ENCODE data around the gene APRT.
A peak's percentile ranks its signal among the peaks of the same experiment; 100 is the strongest.

The APRT gene

GRCh38 chr16:88767546-88768070 is 44.1 kb downstream of the APRT start:
- Histone ChIP-seq H3K4me1 (ENCODE audit: control insufficient read depth in 5 of 5, insufficient read depth in 5 of 5, low read length in 5 of 5) (peaks cover 15 to 90% (median 69%) of the 10 kb centered on the region in 5 donors), H3K4me3 (ENCODE audit: low read depth in 1 of 5, low read length in 5 of 5) (peak overlapping the region in 1 of 5 donors; percentile 36), H3K9ac (ENCODE audit: low read length in 5 of 5) (peak overlapping the region in 4 of 5 donors; percentile 6 to 66 (median 52)), H3K27ac (ENCODE audit: low read depth, low read length) (peak overlapping the region; percentile 77), H3K27me3 (ENCODE audit: control insufficient read depth in 5 of 5, insufficient read depth in 4 of 5, low read length in 5 of 5) (no peaks in the 10 kb centered on the region), H3K36me3 (ENCODE audit: control insufficient read depth in 5 of 5, insufficient read depth in 5 of 5, low read length in 5 of 5) (peaks cover 0 to 22% (median 15%) of the 10 kb centered on the region in 5 donors), H3K9me3 (ENCODE audit: control insufficient read depth in 5 of 5, low read length in 5 of 5) (no peaks in the 10 kb centered on the region)

GRCh38 chr16:88766975-88767374 is 44.8 kb downstream of the APRT start:
- Histone ChIP-seq H3K4me3 (ENCODE audit: low read depth in 1 of 5, low read length in 5 of 5) (no peak overlapping the region), H3K9ac (ENCODE audit: low read length in 5 of 5) (peak overlapping the region in 2 of 5 donors; percentile 6 to 62), H3K9me3 (ENCODE audit: control insufficient read depth in 5 of 5, low read length in 5 of 5) (no peaks in the 10 kb centered on the region), H3K36me3 (ENCODE audit: control insufficient read depth in 5 of 5, insufficient read depth in 5 of 5, low read length in 5 of 5) (peaks cover 0 to 25% (median 15%) of the 10 kb centered on the region in 5 donors), H3K27ac (ENCODE audit: low read depth, low read length) (peak overlapping the region; percentile 77), H3K4me1 (ENCODE audit: control insufficient read depth in 5 of 5, insufficient read depth in 5 of 5, low read length in 5 of 5) (peaks cover 13 to 90% (median 69%) of the 10 kb centered on the region in 5 donors), H3K27me3 (ENCODE audit: control insufficient read depth in 5 of 5, insufficient read depth in 4 of 5, low read length in 5 of 5) (no peaks in the 10 kb centered on the region)

GRCh38 chr16:88764913-88765349 is 46.8 kb downstream of the APRT start:
- Histone ChIP-seq H3K27ac (ENCODE audit: low read depth, low read length) (no peak overlapping the region), H3K9me3 (ENCODE audit: control insufficient read depth in 5 of 5, low read length in 5 of 5) (no peaks in the 10 kb centered on the region), H3K4me1 (ENCODE audit: control insufficient read depth in 5 of 5, insufficient read depth in 5 of 5, low read length in 5 of 5) (peaks cover 5 to 91% (median 70%) of the 10 kb centered on the region in 5 donors), H3K36me3 (ENCODE audit: control insufficient read depth in 5 of 5, insufficient read depth in 5 of 5, low read length in 5 of 5) (peaks cover 0 to 29% (median 16%) of the 10 kb centered on the region in 5 donors), H3K4me3 (ENCODE audit: low read depth in 1 of 5, low read length in 5 of 5) (no peak overlapping the region), H3K27me3 (ENCODE audit: control insufficient read depth in 5 of 5, insufficient read depth in 4 of 5, low read length in 5 of 5) (no peaks in the 10 kb centered on the region), H3K9ac (ENCODE audit: low read length in 5 of 5) (peak overlapping the region in 1 of 5 donors; percentile 29)

- H3K9ac ChIP-seq (ENCODE audit: low read length in 5 of 5), result no peak overlapping the region
- H3K27me3 ChIP-seq (ENCODE audit: control insufficient read depth in 5 of 5, insufficient read depth in 4 of 5, low read length in 5 of 5), result no peaks in the 10 kb centered on the region
- H3K27ac ChIP-seq (ENCODE audit: low read depth, low read length), result no peak overlapping the region
- H3K4me3 ChIP-seq (ENCODE audit: low read depth in 1 of 5, low read length in 5 of 5), result no peak overlapping the region
- H3K9me3 ChIP-seq (ENCODE audit: control insufficient read depth in 5 of 5, low read length in 5 of 5), result no peaks in the 10 kb centered on the region
- peaks cover 2 to 91% (median 70%) of the 10 kb centered on the region in 5 donors for H3K4me1 ChIP-seq (ENCODE audit: control insufficient read depth in 5 of 5, insufficient read depth in 5 of 5, low read length in 5 of 5)
- H3K36me3 ChIP-seq (ENCODE audit: control insufficient read depth in 5 of 5, insufficient read depth in 5 of 5, low read length in 5 of 5), result peaks cover 0 to 29% (median 16%) of the 10 kb centered on the region in 5 donors
These were observed 47.6 kb downstream of the APRT start for GRCh38 chr16:88764080-88764479.

GRCh38 chr16:88763502-88764053 is 48.1 kb downstream of the APRT start:
- H3K36me3 ChIP-seq (ENCODE audit: control insufficient read depth in 5 of 5, insufficient read depth in 5 of 5, low read length in 5 of 5), result peaks cover 0 to 29% (median 16%) of the 10 kb centered on the region in 5 donors
- H3K4me1 ChIP-seq (ENCODE audit: control insufficient read depth in 5 of 5, insufficient read depth in 5 of 5, low read length in 5 of 5), result peaks cover 1 to 91% (median 70%) of the 10 kb centered on the region in 5 donors
- no peaks in the 10 kb centered on the region for H3K27me3 ChIP-seq (ENCODE audit: control insufficient read depth in 5 of 5, insufficient read depth in 4 of 5, low read length in 5 of 5)
- H3K9me3 ChIP-seq (ENCODE audit: control insufficient read depth in 5 of 5, low read length in 5 of 5), result peaks cover 0 to 2% (median 0%) of the 10 kb centered on the region in 5 donors
- H3K4me3 ChIP-seq (ENCODE audit: low read depth in 1 of 5, low read length in 5 of 5), result no peak overlapping the region
- no peak overlapping the region for H3K9ac ChIP-seq (ENCODE audit: low read length in 5 of 5)
- no peak overlapping the region for H3K27ac ChIP-seq (ENCODE audit: low read depth, low read length)

GRCh38 chr16:88762941-88763340 is 48.8 kb downstream of the APRT start:
- Histone ChIP-seq H3K4me1 (ENCODE audit: control insufficient read depth in 5 of 5, insufficient read depth in 5 of 5, low read length in 5 of 5) (peaks cover 1 to 91% (median 69%) of the 10 kb centered on the region in 5 donors), H3K4me3 (ENCODE audit: low read depth in 1 of 5, low read length in 5 of 5) (no peak overlapping the region), H3K9ac (ENCODE audit: low read length in 5 of 5) (no peak overlapping the region), H3K9me3 (ENCODE audit: control insufficient read depth in 5 of 5, low read length in 5 of 5) (peaks cover 0 to 3% (median 0%) of the 10 kb centered on the region in 5 donors), H3K27me3 (ENCODE audit: control insufficient read depth in 5 of 5, insufficient read depth in 4 of 5, low read length in 5 of 5) (no peaks in the 10 kb centered on the region), H3K36me3 (ENCODE audit: control insufficient read depth in 5 of 5, insufficient read depth in 5 of 5, low read length in 5 of 5) (peaks cover 0 to 29% (median 16%) of the 10 kb centered on the region in 5 donors), H3K27ac (ENCODE audit: low read depth, low read length) (no peak overlapping the region)

- H3K36me3 ChIP-seq (ENCODE audit: control insufficient read depth in 5 of 5, insufficient read depth in 5 of 5, low read length in 5 of 5), result peaks cover 0 to 29% (median 16%) of the 10 kb centered on the region in 5 donors
- no peak overlapping the region for H3K4me3 ChIP-seq (ENCODE audit: low read depth in 1 of 5, low read length in 5 of 5)
- peaks cover 0 to 3% (median 0%) of the 10 kb centered on the region in 5 donors for H3K9me3 ChIP-seq (ENCODE audit: control insufficient read depth in 5 of 5, low read length in 5 of 5)
- H3K27ac ChIP-seq (ENCODE audit: low read depth, low read length), result no peak overlapping the region
- H3K4me1 ChIP-seq (ENCODE audit: control insufficient read depth in 5 of 5, insufficient read depth in 5 of 5, low read length in 5 of 5), result peaks cover 1 to 89% (median 64%) of the 10 kb centered on the region in 5 donors
- no peak overlapping the region for H3K9ac ChIP-seq (ENCODE audit: low read length in 5 of 5)
- H3K27me3 ChIP-seq (ENCODE audit: control insufficient read depth in 5 of 5, insufficient read depth in 4 of 5, low read length in 5 of 5), result no peaks in the 10 kb centered on the region
These were observed 49.4 kb downstream of the APRT start for GRCh38 chr16:88762258-88762870.

GRCh38 chr16:88761830-88762229 is 49.9 kb downstream of the APRT start:
- Histone ChIP-seq H3K36me3 (ENCODE audit: control insufficient read depth in 5 of 5, insufficient read depth in 5 of 5, low read length in 5 of 5) (peaks cover 0 to 29% (median 16%) of the 10 kb centered on the region in 5 donors), H3K9ac (ENCODE audit: low read length in 5 of 5) (no peak overlapping the region), H3K27ac (ENCODE audit: low read depth, low read length) (no peak overlapping the region), H3K9me3 (ENCODE audit: control insufficient read depth in 5 of 5, low read length in 5 of 5) (peaks cover 0 to 3% (median 0%) of the 10 kb centered on the region in 5 donors), H3K4me1 (ENCODE audit: control insufficient read depth in 5 of 5, insufficient read depth in 5 of 5, low read length in 5 of 5) (peaks cover 1 to 83% (median 58%) of the 10 kb centered on the region in 5 donors), H3K4me3 (ENCODE audit: low read depth in 1 of 5, low read length in 5 of 5) (no peak overlapping the region), H3K27me3 (ENCODE audit: control insufficient read depth in 5 of 5, insufficient read depth in 4 of 5, low read length in 5 of 5) (no peaks in the 10 kb centered on the region)

GRCh38 chr16:88761143-88761534 is 50.6 kb downstream of the APRT start:
- no peaks in the 10 kb centered on the region for H3K27me3 ChIP-seq (ENCODE audit: control insufficient read depth in 5 of 5, insufficient read depth in 4 of 5, low read length in 5 of 5)
- peaks cover 0 to 3% (median 0%) of the 10 kb centered on the region in 5 donors for H3K9me3 ChIP-seq (ENCODE audit: control insufficient read depth in 5 of 5, low read length in 5 of 5)
- peaks cover 0 to 28% (median 16%) of the 10 kb centered on the region in 5 donors for H3K36me3 ChIP-seq (ENCODE audit: control insufficient read depth in 5 of 5, insufficient read depth in 5 of 5, low read length in 5 of 5)
- H3K27ac ChIP-seq (ENCODE audit: low read depth, low read length), result no peak overlapping the region
- H3K4me1 ChIP-seq (ENCODE audit: control insufficient read depth in 5 of 5, insufficient read depth in 5 of 5, low read length in 5 of 5), result peaks cover 1 to 76% (median 56%) of the 10 kb centered on the region in 5 donors
- no peak overlapping the region for H3K4me3 ChIP-seq (ENCODE audit: low read depth in 1 of 5, low read length in 5 of 5)
- no peak overlapping the region for H3K9ac ChIP-seq (ENCODE audit: low read length in 5 of 5)

Measured in subcutaneous abdominal adipose tissue (tissue), 5 donors.